Fibroblast of peridontal ligament (primary cell): ENCODE results near the gene COPZ1.

Experiments used
- DNase-seq: peaks from one replicate; pipeline ENCODE4 v3.0.0-alpha.2; 2010; ENCODE audit errors: extremely low read depth

Gene COPZ1

GRCh38 chr12:54394281-54394719, 69.4 kb downstream of the COPZ1 start:
- peak; percentile 73 for DNase-seq

- DNase-seq = no peak
Measured at GRCh38 chr12:54394986-54395385, 70.1 kb downstream of the COPZ1 start.

DNA sequence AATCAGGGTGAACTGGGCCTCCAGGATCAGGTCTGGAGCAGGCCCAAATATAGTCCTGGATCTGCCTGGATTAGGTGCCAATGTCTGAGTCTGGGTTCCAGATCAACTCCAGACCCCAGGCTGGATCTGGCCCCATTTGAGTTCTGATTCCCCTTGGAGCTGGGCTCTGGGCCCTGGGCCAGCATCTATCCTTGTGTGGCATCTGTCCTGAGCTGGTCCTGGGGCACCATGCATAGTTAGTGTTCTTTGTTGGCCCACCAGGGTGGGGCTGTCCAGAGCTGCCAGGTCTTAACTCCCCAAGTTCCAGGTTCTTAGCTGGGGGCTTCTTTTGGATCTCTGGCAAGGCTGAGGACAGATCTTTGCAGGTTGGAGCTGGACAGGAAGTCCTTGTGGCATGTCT, 70.6 kb downstream of the COPZ1 start:
- no peak for DNase-seq

DNA sequence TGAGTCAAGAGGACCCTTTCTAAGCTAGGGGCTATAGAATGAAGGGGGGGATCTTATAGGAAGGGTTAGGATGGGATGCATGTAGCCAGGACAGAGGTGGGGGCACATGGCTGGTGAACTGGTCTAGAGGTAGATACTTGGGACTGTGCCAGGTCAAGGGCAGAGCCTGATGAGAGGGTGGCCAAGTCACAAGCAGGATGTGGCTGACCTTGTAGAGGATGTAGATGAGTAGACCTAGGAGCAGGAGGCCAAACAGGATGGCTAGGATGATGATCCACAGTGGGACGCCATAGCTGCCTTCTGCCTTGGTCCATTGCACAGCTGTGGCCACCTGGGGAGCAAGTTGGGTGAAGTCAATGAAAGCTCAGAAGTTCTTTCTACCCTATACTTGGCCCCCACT, 72.2 kb downstream of the COPZ1 start:
- no peak for DNase-seq

GRCh38 chr12:54398218-54398617, 73.3 kb downstream of the COPZ1 start:
- no peak for DNase-seq

DNA sequence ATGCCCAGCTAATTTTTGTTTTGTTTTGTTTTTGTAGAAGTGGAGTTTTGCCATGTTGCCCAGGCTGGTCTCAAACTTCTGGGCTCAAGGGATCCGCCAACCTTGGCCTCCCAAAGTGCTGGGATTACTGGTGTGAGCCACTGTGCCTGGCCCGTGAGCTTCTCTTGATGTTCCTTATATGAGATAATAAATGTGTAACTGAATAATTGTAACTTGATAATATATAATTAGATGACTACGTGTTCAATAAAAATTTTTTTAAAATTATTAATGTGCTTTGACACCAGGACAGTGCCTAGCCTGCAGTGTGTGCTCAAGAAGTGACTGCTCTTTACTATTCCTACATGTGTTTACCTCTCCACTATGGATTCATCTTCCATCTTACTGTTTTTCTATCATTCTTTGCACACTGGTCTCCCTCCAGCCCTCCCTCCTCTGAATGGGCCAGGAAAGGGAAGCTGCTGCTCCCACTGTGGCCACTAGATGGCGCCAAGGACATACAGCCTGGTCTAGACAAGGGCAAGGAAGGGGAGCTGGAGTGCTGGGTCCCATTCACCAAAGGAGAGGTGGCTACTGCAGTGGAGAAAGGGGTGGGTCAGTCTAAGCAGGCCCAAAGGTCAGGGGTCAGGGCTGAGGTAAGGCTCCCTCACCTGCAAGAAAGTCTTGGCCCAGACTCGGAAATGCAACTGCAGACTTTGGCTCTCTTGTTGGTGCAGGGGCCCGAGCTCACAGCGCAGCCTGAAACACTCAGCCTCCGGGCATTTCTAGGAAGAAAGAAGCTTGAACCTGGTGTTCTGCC, 74.3 kb downstream of the COPZ1 start:
- peak; percentile 86 for DNase-seq

DNA sequence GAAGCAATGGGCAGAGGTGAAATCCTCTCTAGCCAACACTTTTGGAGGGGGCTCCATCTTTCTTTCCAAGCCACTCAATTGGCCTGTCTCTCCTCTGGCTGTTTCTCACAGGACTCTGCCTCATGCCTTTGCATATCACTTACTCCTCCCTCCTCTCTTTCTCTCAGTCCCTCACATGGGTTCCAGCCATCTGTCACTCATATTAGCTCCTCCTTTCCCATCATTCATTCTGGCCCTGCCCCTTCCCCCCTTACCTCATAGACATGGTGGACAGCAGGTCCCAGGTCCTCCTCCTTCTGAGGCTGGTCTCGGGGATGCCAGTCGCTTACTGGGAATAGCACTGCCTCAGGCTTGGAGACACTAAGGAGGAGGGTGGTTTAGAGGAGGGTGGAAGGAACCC, 76.2 kb downstream of the COPZ1 start:
- DNase-seq = no peak
